ENCODE data around the gene MAZ.

The MAZ gene

GRCh38 chr16:29858149-29858849, 52.0 kb downstream of the MAZ start:
- no peak for DNase-seq

GRCh38 chr16:29858974-29859373, 52.6 kb downstream of the MAZ start:
- no peak for DNase-seq

- no peak for DNase-seq
Observed at GRCh38 chr16:29860218-29860617, 53.9 kb downstream of the MAZ start.
